AG09309 (cell line): ENCODE data around the gene GAP43.

Experiments used
- DNase-seq: peaks from one replicate; pipeline ENCODE4 v3.0.0-alpha.2; 2010; ENCODE audit warnings: low read depth
- H3K4me3 ChIP-seq: 2 replicates; pipeline ENCODE4 v1.5.1; 2011; ENCODE audit warnings: mild to moderate bottlenecking, low read depth, low read length, moderate library complexity; ENCODE audit not compliant: control insufficient read depth
- CTCF ChIP-seq: IDR thresholded peaks from 2 replicates; pipeline ENCODE4 v1.5.1; 2011; ENCODE audit warnings: mild to moderate bottlenecking, low read depth, low read length, inconsistent platforms; ENCODE audit not compliant: insufficient read depth, control insufficient read depth; ENCODE audit errors: missing control alignments

Gene GAP43

GRCh38 chr3:115680803-115681345 lies 57.6 kb downstream of the GAP43 start:
- no peak for DNase-seq
- no peak for TF ChIP-seq CTCF

GRCh38 chr3:115681736-115682135 lies 58.4 kb downstream of the GAP43 start:
- H3K4me3 ChIP-seq: no peak overlapping the region
- TF ChIP-seq CTCF: no peak
- no peak for DNase-seq

More at GRCh38 chr3:115680803-115681345, 57.6 kb downstream of the GAP43 start:
- no peak overlapping the region for H3K4me3 ChIP-seq

GRCh38 chr3:115683305-115683704 lies 60.0 kb downstream of the GAP43 start:
- H3K4me3 ChIP-seq: no peak overlapping the region
- no peak for TF ChIP-seq CTCF
- no peak for DNase-seq

GRCh38 chr3:115683773-115684172 lies 60.5 kb downstream of the GAP43 start:
- no peak overlapping the region for H3K4me3 ChIP-seq
- no peak for TF ChIP-seq CTCF
- DNase-seq: no peak

GRCh38 chr3:115685097-115685496 lies 61.8 kb downstream of the GAP43 start:
- no peak for TF ChIP-seq CTCF
- no peak for DNase-seq
- H3K4me3 ChIP-seq: no peak overlapping the region

- DNase-seq: no peak
- H3K4me3 ChIP-seq: no peak overlapping the region
- TF ChIP-seq CTCF: no peak
Observed at GRCh38 chr3:115687721-115688120, 64.4 kb downstream of the GAP43 start.

GRCh38 chr3:115688418-115688817 lies 65.1 kb downstream of the GAP43 start:
- TF ChIP-seq CTCF: no peak
- DNase-seq: no peak
- H3K4me3 ChIP-seq: no peak overlapping the region
